ENCODE measurements around the gene NQO1.

GRCh38 chr16:69688589-69688988, 37.8 kb downstream of the NQO1 start:
- no peak for TF ChIP-seq CTCF (IDR thresholded peaks at IDR 0.05; ENCODE audit: low read depth, low read length, poor library complexity, severe bottlenecking)
- no peak for TF ChIP-seq EZH2phosphoT487 (IDR thresholded peaks at IDR 0.05; ENCODE audit: borderline replicate concordance, low read length)
